ENCODE data around the gene NSRP1.
"Not testable (repeated sequence)": the region's sequence is repeated elsewhere in the genome, so short reads cannot be mapped to it uniquely, and the experiment has no call there.

The NSRP1 gene

DNA sequence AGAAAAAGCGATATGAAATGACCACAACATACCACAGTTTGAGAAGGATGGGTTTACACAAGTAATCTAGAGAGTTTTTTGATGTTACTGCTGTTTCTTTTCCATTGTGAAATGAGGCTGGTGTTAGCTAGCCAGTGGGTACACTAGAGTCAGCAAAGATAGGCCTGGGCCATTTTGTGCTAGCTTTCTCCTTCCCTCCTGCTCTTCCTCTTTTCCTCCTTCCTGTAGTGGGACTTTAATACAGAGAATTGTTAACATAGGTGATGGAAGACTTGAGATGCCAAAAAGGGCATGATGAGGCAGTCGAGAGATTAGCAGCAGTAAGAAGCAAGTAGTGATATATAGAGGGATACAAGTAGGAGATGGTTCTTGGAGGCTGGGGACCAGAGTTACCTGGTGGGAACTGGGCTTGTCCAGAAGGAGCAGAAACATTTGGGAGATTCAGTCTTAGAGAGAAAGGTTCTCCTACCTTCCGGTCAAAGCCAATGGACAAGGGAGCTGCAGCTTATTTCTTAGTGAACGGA, 7.7 kb downstream of the NSRP1 start:
- TF ChIP-seq, protein P1, sequence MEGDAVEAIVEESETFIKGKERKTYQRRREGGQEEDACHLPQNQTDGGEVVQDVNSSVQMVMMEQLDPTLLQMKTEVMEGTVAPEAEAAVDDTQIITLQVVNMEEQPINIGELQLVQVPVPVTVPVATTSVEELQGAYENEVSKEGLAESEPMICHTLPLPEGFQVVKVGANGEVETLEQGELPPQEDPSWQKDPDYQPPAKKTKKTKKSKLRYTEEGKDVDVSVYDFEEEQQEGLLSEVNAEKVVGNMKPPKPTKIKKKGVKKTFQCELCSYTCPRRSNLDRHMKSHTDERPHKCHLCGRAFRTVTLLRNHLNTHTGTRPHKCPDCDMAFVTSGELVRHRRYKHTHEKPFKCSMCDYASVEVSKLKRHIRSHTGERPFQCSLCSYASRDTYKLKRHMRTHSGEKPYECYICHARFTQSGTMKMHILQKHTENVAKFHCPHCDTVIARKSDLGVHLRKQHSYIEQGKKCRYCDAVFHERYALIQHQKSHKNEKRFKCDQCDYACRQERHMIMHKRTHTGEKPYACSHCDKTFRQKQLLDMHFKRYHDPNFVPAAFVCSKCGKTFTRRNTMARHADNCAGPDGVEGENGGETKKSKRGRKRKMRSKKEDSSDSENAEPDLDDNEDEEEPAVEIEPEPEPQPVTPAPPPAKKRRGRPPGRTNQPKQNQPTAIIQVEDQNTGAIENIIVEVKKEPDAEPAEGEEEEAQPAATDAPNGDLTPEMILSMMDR (IDR thresholded peaks at IDR 0.05; ENCODE audit: insufficient read depth, missing control alignments): no peak
- DNase-seq (ENCODE audit: insufficient read length, low spot score) (no peak), FAIRE-seq (no peak)

DNA sequence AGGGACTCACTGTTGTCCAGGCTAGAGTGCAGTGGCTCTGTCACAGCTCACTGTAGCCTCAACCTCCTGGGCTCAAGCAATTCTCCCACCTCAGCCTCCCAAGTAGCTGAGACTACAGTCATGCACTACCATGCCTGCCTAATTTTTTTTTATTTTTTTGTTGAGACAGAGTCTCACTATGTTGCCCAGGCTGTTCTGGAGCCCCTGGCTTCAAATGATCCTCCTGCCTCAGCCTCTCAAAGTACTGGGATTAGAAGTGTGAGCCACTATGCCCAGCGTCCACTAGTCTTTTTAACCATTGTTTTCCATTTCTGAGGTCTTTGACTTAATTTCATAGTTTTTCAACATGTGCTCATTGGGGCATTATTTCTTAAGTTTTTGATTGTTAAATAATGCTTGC, 13.5 kb downstream of the NSRP1 start:
- no peak for FAIRE-seq

DNA sequence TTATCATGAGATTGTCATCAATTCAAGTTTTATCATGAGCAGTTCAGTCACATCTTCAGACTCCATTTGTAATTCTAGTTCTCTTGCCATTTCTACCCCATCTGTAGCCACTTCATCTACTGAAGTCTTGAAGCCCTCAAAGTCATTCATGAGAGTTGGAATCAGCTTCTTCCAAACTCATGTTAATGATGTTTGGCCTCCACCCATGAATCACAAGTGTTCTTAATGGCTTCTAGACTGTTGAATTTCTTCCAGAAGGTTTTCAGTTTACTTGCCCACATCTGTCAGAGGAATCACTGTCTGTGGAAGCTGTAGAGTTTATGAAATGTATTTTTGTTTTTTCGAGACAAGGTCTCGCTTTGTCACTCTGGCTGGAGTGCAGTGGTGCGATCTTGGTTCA, 16.0 kb downstream of the NSRP1 start:
- no peak for DNase-seq (ENCODE audit: insufficient read length, low spot score)
- no peak for FAIRE-seq
- TF ChIP-seq, protein P1 (IDR thresholded peaks at IDR 0.05; ENCODE audit: insufficient read depth, missing control alignments): no peak

More for the DNA sequence above, 13.5 kb downstream of the NSRP1 start:
- TF ChIP-seq, protein P1 (IDR thresholded peaks at IDR 0.05; ENCODE audit: insufficient read depth, missing control alignments): no peak
- no peak for DNase-seq (ENCODE audit: insufficient read length, low spot score)

DNA sequence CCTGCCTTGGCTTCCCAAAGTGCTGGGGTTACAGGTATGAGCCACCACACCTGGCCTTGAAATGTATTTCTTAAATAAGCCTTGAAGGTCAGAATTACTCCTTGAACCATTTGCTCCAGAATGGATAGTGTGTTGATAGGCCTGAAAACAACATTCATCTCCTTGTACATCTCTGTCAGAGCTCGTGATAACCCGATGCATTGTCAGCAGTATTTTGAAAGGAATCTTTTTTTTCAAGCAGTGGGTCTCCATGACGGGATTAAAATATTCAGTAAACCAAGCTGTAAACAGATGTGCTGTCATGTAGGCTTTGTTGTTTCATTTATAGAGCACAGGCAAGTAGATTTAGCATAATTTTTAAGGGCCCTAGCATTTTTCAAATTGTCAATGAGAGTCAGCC, 16.6 kb downstream of the NSRP1 start:
- no peak for FAIRE-seq
- DNase-seq (ENCODE audit: insufficient read length, low spot score): no peak
- TF ChIP-seq, protein P1 (IDR thresholded peaks at IDR 0.05; ENCODE audit: insufficient read depth, missing control alignments): no peak

DNA sequence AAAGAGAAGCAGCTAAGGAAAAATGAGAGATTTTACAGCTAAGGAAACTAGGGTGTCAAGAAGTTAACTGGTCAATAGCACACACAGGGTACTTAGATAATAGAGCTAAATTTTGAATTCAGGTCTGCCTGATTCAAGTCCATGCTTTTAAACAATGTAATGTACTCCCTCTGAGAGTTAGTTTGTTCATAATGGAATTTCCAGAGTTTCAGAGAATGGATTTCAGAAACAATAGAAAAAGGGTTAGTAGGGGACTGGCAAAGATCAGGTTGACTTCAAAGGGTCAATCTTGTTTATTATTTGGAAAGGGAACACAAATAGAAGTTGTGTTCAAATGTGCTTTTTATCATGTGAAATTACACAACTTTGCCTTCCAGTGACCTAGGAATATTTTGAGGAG, 17.9 kb downstream of the NSRP1 start:
- DNase-seq (ENCODE audit: insufficient read length, low spot score) (no peak), FAIRE-seq (no peak)
- TF ChIP-seq, protein P1 (IDR thresholded peaks at IDR 0.05; ENCODE audit: insufficient read depth, missing control alignments): no peak

DNA sequence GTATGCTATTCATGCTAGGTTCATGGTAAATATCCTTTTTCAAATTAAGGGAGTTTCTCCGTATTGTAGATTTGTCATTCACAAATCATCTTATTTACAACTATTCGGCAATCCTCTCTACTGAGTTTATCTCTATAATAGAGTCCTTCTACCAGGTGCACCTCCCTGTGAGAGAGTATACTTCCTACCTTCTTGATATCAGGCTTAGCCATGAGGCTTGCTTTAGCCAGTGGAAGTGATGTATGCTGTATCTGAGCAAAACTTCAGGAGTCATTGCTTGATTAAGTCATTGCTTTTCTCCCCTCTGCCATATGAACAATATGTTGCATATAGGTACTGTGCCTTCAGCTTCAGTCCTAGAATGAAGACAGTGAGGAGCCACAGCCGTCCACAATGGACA, 20.5 kb downstream of the NSRP1 start:
- FAIRE-seq (no peak), DNase-seq (ENCODE audit: insufficient read length, low spot score) (no peak)
- TF ChIP-seq, protein P1 (IDR thresholded peaks at IDR 0.05; ENCODE audit: insufficient read depth, missing control alignments): no peak

DNA sequence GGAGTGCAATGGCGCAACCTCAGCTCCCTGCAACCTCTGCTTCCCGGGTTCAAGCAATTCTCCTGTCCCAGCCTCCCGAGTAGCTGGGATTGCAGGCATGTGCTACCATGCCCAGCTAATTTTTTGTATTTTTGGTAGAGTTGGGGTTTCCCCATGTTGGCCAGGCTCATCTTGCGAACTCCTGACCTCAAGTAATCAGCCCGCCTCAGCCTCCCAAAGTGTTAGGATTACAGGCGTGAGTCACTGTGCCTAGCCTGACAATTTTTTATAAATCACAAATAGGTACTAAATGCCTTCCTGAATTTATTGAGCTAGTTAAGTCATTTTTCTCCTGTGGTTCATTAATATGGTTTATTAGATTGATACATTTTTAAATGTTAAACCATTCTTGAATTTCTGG, 31.2 kb downstream of the NSRP1 start:
- not testable (repeated sequence) for FAIRE-seq; DNase-seq (ENCODE audit: insufficient read length, low spot score)

DNA sequence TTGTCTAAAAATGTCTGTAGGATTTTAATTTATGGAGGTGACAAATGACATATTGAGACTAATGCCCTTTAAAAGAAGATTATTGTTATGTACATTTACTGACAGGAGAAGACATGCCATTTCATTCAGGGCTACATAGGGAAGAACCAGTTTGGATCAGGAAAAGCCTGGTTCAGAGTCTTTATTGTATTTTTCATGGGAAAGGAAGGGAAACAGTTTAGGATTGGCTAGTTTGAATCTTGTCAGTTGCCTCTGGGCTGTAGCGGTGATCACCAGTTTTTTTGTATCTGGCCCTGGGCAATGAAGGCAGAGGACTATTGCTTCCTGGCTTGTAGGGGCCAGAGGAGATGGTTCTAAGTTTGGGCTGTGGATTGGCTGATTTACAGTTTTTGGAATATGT, 31.8 kb downstream of the NSRP1 start:
- DNase-seq (ENCODE audit: insufficient read length, low spot score): no peak
- TF ChIP-seq, protein P1 (IDR thresholded peaks at IDR 0.05; ENCODE audit: insufficient read depth, missing control alignments): no peak
- no peak for FAIRE-seq
